T-helper 2 cell treated with Interferon-gamma antibody and Interleukin-4, amounts not matched to agents 100 ng/mL and 5 ng/mL, for 36 hours (primary cell): Measurements from ENCODE around the gene ARIH2. TPM values are rescaled to one million over a fixed set of nuclear protein-coding genes. Genes with fewer than 3 reads are reported as not detected.

Experiments used
- intact Hi-C: fragments of 100-400 bp; cut with micrococcal nuclease; formaldehyde crosslinking; loops from one replicate; pipeline ENCODE4 v1.15.1; 2023
- total RNA-seq: library from RNA; stranded (reverse); gene quantifications from 2 replicates; pipeline ENCODE4 v1.2.3, GENCODE V29; 2022

ARIH2 gene
- total RNA-seq, 1 donor from 2014 or later, result 119 TPM

DNA sequence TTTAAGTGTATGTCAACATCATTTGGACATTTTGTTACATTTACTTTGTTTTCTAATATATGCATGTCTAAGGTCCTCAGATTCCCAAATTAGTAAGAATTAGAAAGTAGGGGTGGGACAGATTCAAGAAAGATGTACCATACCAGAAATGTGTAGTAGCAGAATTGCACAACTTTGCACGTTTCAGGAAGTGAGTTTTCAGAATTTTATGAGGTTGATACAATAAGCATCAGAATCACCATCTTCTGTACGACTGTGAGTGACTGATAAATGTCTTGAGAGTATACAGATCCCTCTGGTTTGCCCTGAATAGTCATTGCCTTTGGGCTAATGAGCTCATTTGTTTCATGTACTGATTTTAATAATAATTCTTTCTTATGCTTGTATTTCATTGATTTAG, 9.3 kb downstream of the ARIH2 start:
- intact Hi-C loops, result no loop called here

DNA sequence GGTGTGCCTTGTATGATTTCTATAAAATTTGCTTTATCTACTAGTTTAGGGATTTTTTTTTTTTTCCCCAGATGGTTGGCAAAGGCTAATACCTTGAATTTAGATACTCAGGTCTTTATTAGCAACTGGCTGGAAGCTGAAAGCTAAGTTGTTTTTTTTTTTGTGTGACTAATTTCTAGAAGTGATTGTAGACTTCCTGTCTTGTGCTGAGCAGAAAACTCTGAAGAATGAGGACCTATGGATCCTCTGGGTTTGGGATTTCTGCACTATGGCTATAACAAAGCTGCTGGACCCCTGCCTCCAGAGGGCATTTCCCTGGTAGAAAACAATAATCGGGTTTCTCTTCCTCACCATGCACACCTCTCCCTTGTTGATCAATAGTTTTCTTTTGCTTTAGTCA, 10.0 kb downstream of the ARIH2 start:
- intact Hi-C loops, result no loop called here

DNA sequence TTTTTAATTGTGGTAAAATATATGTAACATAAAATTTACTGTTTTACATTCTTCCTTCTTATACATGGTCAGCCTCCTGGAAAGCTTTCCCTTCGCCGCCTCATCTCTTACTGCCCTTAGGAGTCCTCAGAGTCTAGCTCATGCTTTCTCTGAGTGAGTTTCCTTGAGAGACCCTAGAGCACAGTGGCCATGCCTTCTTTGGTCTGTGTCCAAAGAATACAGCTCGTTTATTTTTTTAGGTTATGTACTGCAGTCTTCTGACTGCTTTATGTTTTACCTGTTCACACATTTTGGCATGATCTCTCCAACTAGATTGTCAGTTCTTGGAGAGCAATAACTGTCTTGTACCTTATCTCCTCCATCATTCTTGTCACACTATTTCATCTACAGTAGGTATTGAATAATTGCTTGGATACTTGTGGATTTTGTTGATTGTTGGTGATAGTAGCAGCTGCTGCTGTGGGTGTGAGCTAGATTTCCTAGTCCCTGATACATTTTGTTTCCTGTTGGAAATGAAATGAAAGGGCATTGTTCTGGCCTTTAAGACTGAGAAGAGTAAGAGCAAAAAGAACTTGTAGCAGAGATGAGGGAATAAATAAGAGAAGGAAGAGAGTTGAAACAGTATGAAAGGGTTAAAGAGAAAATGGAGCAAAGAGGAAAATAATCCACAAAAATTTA, 10.9 kb downstream of the ARIH2 start:
- intact Hi-C loops, result no loop called here

DNA sequence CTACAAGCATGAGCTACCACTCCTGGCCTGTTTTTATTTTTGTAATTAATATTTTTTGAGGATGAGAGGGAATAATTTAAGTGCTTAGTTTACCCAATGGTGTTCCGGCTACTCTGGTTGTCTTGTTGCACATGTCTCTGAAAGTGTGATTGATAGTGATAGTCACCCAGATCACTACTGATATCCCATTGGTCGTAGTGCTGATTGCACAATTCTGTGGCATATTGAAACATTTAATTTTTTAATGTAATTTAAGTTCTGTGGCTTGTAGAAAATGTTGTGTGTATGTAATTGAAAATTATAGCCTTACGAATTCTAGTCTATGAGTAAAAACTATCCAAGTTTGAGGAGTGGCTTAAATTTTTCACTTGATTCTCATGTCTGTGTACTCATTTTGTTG, 11.9 kb downstream of the ARIH2 start:
- intact Hi-C loops, result no loop called here

DNA sequence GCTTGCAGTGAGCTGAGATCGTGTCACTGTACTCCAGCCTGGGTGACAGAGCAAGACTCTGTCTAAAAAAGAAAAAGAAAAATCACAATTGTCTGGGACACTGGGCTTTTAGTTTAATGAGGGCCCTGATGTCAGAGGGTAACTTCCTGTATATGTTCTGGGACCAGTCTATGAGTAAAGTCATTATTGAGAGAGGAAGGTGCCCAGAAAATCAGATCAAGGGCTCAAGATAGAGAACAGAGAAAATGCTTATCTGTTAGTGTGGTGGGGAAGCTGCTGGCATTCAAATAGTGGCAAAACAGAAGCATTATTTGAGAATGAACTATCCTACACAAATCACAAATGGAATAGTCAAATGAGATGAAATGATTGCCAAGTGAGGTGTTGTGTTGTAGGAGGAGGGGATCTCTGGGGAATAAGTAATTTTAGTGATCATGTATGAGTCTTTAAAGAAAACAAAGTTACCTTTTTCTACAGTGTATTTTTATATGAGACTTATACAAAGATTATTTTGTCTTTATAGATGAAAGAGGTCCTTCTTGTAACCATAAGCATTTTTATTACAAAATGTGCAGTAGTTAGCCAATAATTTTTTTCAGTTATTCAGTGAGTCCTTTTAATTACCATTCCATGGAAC, 13.4 kb downstream of the ARIH2 start:
- intact Hi-C loops, result no loop called here

DNA sequence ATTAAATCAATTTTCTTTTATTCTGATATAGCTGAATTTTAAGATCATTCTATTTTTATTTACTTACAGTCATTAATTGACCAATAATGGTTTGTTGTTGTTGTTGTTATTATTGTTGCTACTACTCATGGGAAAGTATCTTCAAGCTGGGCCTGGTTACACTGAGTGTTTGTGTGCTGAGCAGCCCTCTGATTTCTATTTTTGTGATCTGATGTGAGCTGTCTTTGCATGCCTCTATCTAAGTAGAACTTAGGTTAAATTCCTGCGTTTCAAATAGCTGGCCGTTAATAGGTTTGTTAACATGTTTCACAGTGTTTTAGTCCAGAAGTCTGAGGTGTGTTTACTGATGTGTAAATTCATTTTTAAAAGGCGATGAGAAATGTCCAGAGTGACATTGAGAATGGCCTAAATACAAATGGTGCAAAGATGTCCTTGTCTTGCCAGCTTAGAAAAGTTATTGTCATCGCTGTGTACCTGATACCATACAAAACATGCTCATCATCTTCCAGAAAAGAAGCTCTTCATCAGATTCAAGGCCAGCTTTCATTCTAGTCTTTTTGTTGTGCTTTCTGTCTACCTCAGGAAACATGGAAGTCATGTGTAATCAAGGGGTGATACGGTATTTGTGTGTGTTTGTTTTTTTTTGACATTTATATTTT, 15.8 kb downstream of the ARIH2 start:
- intact Hi-C loops, result no loop called here

DNA sequence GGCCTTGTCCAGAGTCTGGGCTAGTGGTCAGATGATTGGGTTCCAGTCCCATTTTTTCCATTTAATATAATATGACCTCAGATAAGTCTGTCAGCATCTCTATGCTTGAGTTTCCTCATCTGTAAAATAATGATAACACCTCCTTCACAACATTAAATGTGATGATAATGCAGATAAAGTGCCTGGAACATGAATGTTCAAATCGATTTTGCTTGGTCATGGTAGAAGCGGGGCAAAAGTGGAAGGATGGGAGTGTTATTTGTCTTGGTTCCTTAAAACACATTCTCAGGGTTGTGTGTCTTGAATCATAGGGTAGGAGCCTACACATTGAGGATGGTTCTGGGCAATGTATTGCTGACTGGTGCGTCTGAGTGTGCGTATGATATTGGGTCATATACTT, 16.9 kb downstream of the ARIH2 start:
- intact Hi-C loops, result no loop called here

DNA sequence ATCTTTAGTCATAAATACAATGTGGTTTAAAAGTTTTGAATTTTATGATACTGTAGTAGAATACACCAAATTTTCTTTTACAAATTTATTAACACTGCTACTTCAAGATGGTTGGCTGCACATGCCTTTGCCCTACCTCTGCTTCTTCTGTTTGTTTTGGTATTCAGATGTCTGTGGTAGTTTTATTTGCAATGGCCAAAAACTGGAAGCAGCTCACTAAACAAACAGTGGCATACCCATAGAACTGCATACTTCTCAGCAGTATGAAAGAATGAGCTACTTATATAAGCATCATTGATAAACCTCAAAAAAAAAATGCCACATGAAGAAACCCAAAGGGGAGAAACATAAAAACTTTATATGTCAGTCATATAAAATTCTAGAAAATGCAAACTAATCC, 19.5 kb downstream of the ARIH2 start:
- intact Hi-C loops, result no loop called here

DNA sequence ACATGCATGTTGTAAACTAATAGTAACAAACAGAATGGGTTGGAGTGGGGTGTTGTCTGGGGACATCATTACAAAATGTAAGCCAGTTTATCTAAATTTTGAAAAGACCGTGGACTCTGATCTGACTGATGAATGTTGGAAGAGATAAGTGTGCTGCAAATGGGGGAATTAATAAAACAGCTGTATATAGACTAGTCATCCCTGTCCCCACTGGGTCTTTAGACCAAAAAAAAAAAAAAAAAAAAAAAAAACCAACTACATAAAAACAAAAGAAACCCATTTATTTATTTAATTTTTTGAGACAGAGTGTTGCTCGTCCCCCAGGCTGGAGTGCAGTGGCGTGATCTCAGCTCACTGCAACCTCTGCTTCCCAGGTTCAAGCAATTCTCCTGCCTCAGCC, 20.0 kb downstream of the ARIH2 start:
- intact Hi-C loops, result no loop called here

DNA sequence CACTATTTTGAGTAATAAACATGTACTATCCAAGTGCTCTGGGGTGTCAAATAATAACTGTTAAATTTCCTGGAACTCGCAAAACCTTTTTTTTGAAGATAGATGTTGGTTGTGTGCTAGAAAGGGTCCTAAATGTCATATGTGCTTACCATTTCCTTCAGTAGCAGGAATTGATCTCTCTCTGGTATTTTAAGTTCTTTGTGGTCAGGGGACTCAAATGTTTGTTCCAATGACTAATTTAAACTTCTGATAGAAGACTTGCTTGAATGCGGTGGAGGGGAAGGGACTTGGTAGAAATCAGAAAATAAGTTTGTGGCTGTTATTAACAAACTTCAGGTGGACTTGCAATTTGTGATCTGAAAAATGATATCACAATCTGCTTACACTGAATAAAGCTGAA, 26.8 kb downstream of the ARIH2 start:
- intact Hi-C loops, result no loop called here

DNA sequence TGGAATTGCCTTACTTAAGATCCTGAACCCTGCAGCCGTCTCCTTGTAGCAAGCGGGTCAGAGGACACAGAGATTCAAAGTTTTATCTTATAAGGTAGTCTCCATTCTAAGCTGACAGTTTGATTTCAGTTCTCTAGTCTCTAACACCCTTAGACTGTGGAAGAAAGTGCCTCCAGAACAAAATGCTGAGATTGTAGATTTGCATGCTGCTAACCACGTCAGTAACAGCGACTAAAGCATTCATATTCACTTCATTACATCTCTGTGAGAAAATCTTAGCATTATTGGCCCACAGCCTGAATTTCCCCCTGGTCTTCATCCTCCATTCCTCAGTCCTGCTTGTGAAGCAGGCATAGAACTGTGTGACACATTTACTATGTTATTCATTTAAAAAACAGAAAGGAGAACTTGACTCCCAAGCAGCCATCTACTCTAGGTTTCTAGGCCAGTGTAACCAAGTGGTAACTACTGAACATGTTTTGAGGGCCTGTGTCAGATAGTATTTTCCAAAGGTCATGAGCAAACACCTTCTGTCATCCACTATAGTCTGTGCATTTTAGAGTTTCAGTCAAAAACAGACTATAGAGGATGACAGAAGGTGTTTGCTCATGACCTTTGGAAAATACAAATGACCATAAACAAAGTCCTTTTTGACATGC, 27.4 kb downstream of the ARIH2 start:
- intact Hi-C loops, result no loop called here

DNA sequence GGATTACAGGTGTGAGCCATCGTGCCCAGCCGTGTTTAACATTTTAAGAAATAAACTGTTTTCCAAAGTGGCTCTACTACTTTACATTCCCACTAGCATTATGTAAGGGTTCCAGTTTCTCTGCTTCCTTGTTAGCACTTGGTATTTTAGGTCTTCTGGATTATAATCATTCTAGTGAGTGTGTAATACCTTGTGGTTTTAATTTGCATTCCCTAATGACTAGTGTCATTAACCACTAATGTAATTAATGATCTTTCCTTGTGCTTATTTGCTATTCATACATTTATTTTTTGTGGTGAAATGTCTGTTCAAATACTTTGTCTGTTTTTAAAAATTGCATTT, 30.7 kb downstream of the ARIH2 start:
- intact Hi-C loops, result no loop called here

DNA sequence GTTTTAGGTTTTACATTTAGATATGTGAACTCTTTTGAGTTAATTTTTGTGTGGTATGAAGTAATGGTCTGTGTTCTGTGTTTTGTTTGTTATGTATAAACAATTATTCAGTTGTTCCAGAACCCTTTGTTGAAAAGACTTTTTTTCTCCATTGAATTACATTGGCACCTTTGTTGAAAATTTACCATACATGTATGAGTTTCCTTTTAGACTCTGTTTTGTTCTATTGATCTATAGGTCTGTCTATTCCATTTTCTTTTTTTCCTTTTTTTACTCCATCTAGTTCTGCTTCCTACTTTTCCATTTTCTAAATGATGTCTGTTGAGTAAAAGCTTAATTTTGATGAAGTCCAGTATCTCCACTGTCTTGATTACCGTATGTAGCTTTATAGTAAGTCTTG, 31.4 kb downstream of the ARIH2 start:
- intact Hi-C loops, result no loop called here

DNA sequence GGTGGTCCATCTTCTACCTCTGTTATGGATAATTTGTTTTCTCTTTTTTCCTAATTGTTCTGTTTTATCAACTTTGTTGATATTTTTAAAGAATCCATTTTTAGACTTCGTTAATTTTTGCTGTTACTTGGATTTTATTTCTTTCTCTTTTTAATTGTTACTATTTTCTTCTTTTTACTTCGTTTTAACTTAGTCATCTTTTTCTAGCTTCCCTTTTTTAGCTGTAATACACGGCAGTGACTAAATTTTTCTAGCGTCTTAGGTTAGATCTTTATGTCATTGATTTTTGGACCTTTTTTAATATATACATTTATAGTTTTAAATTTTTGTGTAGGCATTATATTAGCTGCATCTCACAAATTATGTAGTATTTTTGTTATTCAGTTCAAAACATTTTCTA, 33.1 kb downstream of the ARIH2 start:
- intact Hi-C loops, result no loop called here

DNA sequence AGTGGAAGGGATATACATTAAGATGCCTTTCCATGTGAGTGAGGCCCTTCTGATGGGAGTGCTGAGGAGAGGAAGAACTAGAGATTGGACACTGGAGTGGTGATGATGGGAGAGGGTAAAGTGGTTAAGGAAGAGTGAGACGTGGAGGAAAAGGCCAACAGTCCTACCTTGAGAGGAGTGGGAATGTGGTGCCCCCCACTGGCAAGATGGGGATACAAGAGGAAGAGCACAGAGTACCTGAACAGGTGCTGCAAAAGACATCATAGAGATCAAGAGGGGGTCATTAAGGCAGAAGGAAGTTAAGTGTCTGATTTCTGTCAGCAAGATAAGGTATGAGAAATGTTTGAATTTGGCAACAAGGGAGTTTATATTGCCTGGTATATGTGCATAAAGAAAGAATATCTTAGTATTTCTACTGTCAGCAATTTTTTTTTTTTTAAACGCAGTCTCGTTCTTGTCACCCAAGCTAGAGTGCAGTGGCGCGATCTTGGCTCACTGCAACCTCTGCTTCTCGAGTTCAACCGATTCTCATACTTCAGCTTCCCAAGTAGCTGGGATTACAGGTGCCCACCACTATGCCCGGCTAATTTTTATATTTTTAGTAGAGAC, 34.0 kb downstream of the ARIH2 start:
- intact Hi-C loops, result no loop called here

DNA sequence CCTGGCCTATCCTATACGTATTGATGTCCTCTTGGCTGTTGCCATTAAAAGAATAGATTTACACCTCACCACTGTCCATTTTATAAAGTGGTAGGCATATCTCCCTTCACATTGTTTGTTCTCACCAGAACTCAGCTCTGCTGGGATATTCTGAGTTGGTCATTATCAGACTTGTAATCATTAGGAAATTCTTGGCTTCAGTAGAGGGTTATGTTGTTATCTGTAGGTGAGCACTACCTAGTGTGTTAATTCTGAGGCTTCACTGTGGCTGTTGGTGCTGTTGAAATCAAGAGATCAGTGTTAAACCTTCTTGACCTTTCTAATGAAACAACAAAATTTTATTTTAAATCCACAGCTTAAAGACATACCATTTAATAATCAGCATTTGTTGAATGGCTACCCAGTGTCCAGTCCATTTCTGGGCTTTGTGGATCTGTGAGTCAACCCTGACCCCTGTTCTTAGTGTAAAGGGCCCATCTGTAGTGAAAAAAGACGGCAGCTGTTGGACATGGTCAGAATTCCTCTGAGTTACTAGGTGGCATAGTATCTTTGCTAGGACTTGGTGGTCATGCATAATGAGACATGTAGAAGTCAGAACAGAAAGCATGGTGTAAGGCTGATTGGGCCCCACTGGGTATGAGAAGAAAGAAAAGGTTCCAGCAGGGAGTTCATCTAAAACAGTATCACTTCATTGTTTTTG, 38.5 kb downstream of the ARIH2 start:
- intact Hi-C loops, result no loop called here

DNA sequence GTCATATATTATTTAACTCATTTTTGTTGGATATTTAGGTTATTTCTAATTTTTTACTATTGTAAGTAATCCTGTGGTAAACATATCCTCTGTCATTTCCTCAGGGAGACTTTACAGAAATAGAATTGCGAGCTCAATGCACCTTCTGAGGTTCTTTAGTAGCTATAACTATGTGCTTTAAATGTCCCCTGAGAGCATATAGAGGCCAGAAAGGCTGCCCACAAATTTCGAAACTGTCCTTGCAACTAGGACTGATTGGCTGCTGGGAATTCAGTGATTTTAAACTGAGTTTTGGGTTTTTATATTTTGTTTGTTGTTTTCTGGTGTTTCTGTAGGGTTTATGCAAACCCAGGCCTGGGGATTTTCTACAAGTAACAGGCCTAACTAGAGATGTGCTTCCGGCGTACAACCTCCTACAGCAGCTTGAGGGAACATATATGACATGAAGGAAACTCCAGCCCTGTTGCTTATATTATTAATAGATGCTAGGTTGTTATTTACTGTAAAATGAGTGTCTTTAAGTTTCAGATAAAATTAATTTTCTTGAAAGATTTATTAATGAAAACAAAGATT, 42.3 kb downstream of the ARIH2 start:
- intact Hi-C loops, result no loop called here

DNA sequence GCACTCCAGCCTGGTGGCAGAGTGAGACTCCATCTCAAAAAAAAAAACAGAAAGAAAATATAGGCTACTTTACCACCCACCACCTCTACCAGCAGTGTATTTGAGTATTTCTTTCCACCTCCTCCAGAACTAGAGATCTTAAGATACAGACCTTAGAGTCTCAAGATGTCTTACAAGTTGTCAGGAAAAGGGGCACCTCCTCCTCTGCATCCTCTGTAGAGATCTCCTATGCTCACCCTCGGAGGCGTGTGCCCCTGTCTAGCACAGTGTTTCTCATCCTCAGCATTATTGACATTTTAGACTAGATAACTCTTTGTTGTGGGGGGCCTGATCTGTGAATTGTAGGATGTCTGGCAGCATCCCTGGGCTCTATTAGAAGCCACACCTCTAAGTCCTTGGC, 43.7 kb downstream of the ARIH2 start:
- intact Hi-C loops, result no loop called here

DNA sequence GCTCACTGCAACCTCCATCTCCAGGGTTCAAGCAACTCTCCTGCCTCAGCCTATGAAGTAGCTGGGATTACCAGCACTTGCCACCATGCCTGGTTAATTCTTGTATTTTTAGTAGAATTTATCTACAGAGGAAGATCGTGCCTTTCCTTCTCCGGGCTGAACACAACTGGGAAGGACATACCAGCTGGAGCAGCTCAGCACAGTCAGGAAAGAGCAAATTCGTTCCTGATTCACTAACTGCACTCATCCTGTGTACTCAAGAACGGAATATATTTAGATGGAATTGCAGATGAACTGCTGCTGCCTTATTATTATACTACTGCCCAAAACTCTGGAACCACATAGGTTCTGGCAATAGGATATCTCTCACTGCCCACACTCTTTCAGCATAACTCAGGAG, 44.3 kb downstream of the ARIH2 start:
- intact Hi-C loops, result no loop called here

DNA sequence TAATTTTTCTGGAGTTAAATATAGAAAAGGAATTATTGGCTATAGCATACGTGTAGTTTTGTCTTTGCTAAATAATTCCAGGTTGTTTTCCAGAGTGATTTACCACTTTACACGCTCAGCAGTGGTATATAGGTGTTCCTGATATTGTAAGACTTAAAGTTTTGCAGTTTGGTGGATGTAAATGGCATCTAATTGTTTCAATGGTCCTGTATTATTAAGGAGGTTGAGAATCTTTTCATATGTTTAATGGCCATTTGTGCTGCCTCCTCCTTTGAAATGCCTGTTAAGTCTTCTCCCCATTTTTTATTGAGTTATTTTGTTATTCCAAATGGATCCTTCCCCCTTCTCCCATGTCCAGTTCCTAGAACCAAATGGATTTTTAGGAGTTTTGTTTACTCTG, 44.9 kb downstream of the ARIH2 start:
- intact Hi-C loops, result no loop called here

DNA sequence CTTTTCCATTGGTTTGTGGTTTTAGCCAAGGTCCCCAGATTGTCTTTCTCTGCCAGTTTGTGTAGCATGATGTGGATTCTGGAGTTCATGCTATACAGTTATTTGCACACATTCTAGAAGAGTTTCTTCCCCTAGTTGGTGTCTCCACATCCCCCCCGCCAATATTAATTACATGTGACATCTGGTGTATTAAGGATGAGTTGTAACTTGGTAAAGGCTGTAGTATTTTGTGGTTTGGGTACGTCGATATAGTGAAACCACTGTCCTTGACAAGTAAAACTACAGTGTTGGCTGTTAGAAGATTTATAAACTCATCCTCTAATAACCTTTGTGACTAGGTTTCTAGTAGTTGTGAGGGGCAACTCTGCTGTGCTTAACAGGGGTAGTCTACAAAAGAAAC, 47.7 kb downstream of the ARIH2 start:
- intact Hi-C loops, result no loop called here
